GM23338 (cell line): ENCODE results near the gene PIK3IP1.

Experiments used
- CREB1 ChIP-seq: fragments of 250-450 bp; sonication (Bioruptor Pico); IDR thresholded peaks from 2 replicates; pipeline ENCODE4 v1.5.0; 2020; ENCODE audit warnings: low read depth, mild to moderate bottlenecking, moderate library complexity
- CTCF ChIP-seq, 2 experiments: fragments of 200-600 bp in 1 of 2; sonication (generic) in 1 of 2; conservative IDR thresholded peaks; 2 replicates each; pipeline versions ENCODE4 v1.5.1 to v1.6.1; 2016 to 2017; ENCODE audit warnings: antibody characterized with exemption in 2 of 2, low read depth in 2 of 2, mild to moderate bottlenecking in 2 of 2, moderate library complexity in 1 of 2
- EZH2 ChIP-seq: fragments of 200-600 bp; sonication (generic); IDR thresholded peaks from one replicate; pipeline ENCODE4 v1.8.0; 2017; ENCODE audit warnings: antibody characterized with exemption, mild to moderate bottlenecking, low read depth; ENCODE audit not compliant: unreplicated experiment
- EZH2phosphoT487 ChIP-seq: fragments of 200-600 bp; sonication (generic); IDR thresholded peaks from one replicate; pipeline ENCODE4 v1.8.1; 2018; ENCODE audit warnings: antibody characterized with exemption; ENCODE audit not compliant: unreplicated experiment
- POLR2AphosphoS5 ChIP-seq: IDR thresholded peaks from 2 replicates; pipeline ENCODE4 v1.6.1; 2016; ENCODE audit warnings: antibody characterized with exemption, low read depth
- ZNF331 ChIP-seq: fragments of 250-450 bp; sonication (Bioruptor Pico); IDR thresholded peaks from 2 replicates; pipeline ENCODE4 v1.5.0; 2020; ENCODE audit warnings: low read depth, mild to moderate bottlenecking, moderate library complexity
- TF ChIP-seq, protein P1 (sequence below): IDR thresholded peaks from one replicate; pipeline ENCODE4 v1.6.1; 2018; ENCODE audit warnings: antibody characterized with exemption; ENCODE audit not compliant: unreplicated experiment

GRCh38 chr22:31300896-31301295 is 8.6 kb upstream of the PIK3IP1 start:
- no peak for TF ChIP-seq CREB1 (CRISPR knock-in tag)
- TF ChIP-seq EZH2phosphoT487 = no peak
- no peak for TF ChIP-seq CTCF (conservative IDR thresholded peaks at IDR 0.05; ENCODE audit: low read depth in 2 of 2)
- TF ChIP-seq EZH2 = no peak
- no peak for TF ChIP-seq POLR2AphosphoS5
- no peak for TF ChIP-seq ZNF331
- TF ChIP-seq, protein P1, sequence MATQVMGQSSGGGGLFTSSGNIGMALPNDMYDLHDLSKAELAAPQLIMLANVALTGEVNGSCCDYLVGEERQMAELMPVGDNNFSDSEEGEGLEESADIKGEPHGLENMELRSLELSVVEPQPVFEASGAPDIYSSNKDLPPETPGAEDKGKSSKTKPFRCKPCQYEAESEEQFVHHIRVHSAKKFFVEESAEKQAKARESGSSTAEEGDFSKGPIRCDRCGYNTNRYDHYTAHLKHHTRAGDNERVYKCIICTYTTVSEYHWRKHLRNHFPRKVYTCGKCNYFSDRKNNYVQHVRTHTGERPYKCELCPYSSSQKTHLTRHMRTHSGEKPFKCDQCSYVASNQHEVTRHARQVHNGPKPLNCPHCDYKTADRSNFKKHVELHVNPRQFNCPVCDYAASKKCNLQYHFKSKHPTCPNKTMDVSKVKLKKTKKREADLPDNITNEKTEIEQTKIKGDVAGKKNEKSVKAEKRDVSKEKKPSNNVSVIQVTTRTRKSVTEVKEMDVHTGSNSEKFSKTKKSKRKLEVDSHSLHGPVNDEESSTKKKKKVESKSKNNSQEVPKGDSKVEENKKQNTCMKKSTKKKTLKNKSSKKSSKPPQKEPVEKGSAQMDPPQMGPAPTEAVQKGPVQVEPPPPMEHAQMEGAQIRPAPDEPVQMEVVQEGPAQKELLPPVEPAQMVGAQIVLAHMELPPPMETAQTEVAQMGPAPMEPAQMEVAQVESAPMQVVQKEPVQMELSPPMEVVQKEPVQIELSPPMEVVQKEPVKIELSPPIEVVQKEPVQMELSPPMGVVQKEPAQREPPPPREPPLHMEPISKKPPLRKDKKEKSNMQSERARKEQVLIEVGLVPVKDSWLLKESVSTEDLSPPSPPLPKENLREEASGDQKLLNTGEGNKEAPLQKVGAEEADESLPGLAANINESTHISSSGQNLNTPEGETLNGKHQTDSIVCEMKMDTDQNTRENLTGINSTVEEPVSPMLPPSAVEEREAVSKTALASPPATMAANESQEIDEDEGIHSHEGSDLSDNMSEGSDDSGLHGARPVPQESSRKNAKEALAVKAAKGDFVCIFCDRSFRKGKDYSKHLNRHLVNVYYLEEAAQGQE = no peak
